WI38 (cell line): Measurements from ENCODE around the gene NEU1.

Source experiments
- H3K4me3 ChIP-seq: 2 replicates; pipeline ENCODE4 v1.5.1; 2011; ENCODE audit warnings: low read depth, mild to moderate bottlenecking, control low read depth, low read length
- TF ChIP-seq, protein P1 (sequence below): IDR thresholded peaks from 2 replicates; pipeline ENCODE4 v1.5.1; 2012; ENCODE audit warnings: low read depth, mild to moderate bottlenecking, control low read depth, low read length

The NEU1 gene

DNA sequence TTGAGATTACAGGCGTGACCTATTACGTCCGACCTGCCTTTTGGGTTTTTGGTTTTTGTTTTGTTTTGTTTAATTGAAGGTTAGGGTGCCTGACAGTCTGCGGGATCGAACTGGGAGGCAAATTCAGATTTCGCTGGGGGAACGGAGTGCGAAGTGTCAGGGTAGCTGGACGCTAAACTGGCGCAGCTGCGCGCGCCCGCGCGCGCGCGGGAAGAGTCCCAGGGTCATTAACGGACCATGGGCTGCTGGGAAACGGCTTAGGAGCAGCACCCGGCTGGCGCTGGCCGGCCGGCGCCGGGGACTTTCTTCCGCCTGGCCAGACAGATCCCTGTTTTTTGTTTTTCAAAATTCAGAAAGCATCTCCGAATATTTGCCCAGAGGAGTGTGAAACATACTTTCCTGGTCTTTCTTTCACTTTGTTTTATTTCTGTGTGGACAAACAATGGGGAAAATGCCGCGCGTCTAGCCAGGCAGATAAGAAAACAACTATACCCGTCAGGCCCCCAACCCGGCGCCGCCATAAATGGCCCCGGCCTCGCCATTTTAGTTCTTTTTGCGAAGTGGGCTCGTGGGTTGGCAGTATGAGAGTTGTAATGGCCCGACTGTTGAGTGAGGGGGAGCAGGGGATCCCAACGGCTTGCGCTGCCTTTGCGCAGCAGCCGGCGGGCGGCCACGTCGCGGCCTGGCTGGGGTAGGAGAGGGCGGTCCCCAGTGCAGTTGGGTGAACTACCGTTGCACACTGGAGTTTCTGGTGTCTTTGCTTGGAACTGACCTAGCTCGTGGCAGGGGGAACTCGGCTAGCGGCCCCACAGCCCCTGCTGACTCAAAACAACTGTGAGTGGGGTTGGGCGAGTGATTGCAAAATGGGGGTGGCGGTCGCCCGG, 28.0 kb downstream of the NEU1 start:
- TF ChIP-seq, protein P1, sequence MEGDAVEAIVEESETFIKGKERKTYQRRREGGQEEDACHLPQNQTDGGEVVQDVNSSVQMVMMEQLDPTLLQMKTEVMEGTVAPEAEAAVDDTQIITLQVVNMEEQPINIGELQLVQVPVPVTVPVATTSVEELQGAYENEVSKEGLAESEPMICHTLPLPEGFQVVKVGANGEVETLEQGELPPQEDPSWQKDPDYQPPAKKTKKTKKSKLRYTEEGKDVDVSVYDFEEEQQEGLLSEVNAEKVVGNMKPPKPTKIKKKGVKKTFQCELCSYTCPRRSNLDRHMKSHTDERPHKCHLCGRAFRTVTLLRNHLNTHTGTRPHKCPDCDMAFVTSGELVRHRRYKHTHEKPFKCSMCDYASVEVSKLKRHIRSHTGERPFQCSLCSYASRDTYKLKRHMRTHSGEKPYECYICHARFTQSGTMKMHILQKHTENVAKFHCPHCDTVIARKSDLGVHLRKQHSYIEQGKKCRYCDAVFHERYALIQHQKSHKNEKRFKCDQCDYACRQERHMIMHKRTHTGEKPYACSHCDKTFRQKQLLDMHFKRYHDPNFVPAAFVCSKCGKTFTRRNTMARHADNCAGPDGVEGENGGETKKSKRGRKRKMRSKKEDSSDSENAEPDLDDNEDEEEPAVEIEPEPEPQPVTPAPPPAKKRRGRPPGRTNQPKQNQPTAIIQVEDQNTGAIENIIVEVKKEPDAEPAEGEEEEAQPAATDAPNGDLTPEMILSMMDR, result no peak
- peak overlapping the region; percentile 91 for H3K4me3 ChIP-seq

DNA sequence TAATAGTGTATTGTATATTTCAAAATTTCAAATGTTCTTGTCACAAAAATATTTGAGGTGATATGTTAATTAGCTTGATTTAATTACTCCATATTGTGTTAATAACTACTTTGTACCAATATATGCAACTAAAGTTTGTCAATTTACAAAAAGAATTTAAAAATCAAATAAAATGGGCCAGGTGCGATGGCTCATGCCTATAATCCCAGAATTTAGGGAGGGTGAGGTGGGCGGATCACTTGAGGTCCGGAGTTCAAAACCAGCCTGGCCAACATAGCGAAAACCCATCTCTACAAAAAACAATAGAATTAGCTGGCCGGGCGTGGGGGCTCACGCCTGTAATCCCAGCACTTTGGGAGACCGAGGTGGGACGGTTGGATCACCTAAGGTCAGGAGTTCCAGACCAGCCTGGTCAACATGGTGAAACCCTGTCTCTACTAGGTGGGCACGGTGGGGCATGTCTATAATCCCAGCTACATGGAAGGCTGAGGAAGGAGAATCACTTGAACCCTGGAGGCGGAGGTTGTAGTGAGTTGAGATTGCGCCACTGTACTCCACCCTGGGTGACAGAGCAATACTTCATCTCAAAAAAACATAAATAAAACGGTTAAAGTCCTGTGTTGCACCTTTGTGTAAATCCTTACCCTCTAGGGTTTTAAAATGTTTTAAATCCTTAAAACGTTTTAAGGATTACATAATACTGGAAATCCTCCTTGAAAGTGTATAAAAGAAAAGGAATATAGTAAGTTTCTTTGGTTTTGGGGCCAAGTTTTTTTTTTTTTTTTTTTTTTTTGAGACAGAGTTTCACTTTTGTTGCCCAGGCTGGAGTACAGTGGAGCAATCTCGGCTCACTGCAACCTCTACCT, 31.0 kb downstream of the NEU1 start:
- TF ChIP-seq, protein P1, result no peak
- H3K4me3 ChIP-seq, result no peak overlapping the region; the same call in 1 of the 2 replicates

DNA sequence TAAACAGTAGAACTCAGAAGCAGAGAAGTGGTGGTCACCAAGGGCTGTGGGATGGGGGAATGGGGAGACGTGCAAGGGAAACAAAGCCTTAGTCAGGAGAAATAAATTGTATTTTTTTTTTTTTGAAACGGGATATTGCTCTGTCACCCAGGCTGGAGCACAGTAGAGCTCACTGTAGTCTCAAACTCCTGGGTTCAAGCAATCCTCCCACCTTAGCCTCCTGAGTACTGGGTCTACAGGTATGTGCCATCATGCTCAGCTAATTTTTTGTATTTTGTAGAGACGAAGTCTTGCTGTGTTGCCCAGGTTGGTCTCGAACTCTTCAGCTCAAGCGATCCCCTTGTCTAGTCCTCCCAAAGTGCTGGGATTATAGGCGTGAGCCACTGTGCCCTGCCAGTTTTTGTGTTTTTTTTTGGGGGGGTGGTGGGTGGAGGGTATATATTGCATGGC, 31.7 kb downstream of the NEU1 start:
- H3K4me3 ChIP-seq, result peak overlapping the region; percentile 75
- TF ChIP-seq, protein P1, result no peak

DNA sequence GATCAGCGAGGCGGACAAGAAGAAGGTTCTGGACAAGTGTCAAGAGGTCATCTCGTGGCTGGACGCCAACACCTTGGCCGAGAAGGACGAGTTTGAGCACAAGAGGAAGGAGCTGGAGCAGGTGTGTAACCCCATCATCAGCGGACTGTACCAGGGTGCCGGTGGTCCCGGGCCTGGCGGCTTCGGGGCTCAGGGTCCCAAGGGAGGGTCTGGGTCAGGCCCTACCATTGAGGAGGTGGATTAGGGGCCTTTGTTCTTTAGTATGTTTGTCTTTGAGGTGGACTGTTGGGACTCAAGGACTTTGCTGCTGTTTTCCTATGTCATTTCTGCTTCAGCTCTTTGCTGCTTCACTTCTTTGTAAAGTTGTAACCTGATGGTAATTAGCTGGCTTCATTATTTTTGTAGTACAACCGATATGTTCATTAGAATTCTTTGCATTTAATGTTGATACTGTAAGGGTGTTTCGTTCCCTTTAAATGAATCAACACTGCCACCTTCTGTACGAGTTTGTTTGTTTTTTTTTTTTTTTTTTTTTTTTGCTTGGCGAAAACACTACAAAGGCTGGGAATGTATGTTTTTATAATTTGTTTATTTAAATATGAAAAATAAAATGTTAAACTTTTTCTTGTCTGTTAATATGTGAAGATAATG, 32.9 kb downstream of the NEU1 start:
- TF ChIP-seq, protein P1, result peak; percentile 5; the same call in 1 of the 2 replicates
- peak overlapping the region; percentile 75 for H3K4me3 ChIP-seq

DNA sequence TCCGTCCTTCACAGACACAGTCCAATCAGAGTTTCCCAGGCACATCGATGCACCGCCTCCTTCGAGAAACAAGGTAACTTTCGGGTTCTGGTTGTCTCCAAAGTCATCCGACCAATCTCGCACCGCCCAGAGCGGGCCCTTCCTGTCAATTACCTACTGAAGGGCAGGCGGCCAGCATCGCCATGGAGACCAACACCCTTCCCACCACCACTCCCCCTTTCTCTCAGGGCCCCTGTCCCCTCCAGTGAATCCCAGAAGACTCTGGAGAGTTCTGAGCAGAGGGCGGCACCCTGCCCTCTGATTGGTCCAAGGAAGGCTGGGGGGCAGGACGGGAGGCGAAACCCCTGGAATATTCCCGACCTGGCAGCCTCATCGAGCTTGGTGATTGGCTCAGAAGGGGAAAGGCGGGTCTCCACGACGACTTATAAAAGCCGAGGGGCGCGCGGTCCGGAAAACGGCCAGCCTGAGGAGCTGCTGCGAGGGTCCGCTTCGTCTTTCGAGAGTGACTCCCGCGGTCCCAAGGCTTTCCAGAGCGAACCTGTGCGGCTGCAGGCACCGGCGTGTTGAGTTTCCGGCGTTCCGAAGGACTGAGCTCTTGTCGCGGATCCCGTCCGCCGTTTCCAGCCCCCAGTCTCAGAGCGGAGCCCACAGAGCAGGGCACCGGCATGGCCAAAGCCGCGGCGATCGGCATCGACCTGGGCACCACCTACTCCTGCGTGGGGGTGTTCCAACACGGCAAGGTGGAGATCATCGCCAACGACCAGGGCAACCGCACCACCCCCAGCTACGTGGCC, 35.1 kb downstream of the NEU1 start, which contains the start of gene HSPA1B:
Gene HSPA1B (plus strand): TSS at position 453 of the 794 bp plus-strand sequence. CDS start 213 bp downstream, at position 666.
- TF ChIP-seq, protein P1, result no peak
- peak within 1 kb of the TSS; percentile 77 for H3K4me3 ChIP-seq

DNA sequence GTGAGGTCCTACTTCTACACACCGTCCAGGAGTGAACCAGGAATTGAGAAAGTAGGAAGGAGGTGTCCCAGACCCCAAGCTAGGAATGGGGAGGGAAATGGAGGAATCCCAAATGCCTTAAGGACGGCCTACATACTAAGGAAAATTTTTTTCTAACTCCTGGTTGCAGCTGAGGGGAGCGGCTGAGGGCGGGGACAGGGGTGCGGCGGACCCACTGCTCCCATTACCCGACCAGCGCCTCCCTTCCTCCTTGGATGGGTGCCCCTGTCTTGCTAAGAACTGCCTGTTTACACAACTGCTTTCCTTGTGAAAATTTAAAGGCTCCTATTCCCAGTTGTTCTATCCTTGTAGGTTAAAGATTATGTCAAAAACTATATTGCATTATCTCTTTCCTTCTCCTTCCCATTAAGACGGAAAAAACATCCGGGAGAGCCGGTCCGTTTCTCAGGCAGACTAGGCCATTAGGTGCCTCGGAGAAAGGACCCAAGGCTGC, 35.8 kb downstream of the NEU1 start:
- H3K4me3 ChIP-seq, result peak overlapping the region; percentile 77
- TF ChIP-seq, protein P1, result no peak
